ENCODE measurements around the gene SPRED3.
"Not testable (repeated sequence)": the region's sequence is repeated elsewhere in the genome, so short reads cannot be mapped to it uniquely, and the experiment has no call there.

SPRED3 gene

GRCh38 chr19:38392707-38393308, 4.3 kb downstream of the SPRED3 start:
- DNase-seq, result no peak

GRCh38 chr19:38394488-38394887, 6.0 kb downstream of the SPRED3 start:
- no peak for DNase-seq

GRCh38 chr19:38395381-38396114, 7.1 kb downstream of the SPRED3 start:
- no peak for DNase-seq

GRCh38 chr19:38399081-38399480, 10.6 kb downstream of the SPRED3 start:
- no peak for DNase-seq

- DNase-seq, result no peak
Measured at GRCh38 chr19:38399537-38399936, 11.0 kb downstream of the SPRED3 start.

- no peak for DNase-seq
Measured at GRCh38 chr19:38400361-38400760, 11.9 kb downstream of the SPRED3 start.

DNA sequence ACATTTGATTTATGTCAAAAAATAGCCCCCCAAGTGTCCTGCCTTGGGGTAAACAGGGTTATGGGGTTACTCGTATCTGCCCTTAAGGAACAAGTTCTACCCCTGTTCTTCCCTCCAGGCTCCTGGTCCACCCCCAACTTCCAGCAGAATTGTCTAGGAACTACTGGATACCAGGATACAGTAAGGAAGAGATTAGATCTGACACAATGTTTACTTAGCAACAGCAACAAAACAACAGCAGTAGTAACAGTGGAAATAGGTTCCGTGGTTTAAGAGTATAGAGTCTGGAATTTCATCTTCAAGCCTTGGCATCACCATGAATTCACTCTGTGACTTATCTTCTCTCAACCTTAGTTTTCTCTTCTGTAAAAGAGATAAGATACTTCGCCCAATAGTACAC, 12.7 kb downstream of the SPRED3 start:
- no peak for DNase-seq

DNA sequence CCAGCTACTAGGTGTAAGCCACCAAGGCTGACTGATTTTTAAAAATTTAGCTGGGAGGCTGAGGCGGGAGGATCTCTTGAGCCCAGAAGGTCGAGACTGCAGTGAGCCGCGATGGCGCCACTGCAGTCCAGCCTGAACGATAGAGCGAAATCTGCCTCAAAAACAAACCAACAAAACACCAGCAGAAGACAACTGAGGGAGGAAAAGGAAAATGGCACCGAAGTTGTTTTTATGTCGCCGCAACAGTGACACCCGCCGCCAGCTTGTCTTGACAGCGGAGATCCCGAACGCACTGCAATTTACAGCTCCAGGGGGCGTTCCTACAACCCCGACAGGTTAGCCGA, 14.1 kb downstream of the SPRED3 start:
- DNase-seq, result no peak

DNA sequence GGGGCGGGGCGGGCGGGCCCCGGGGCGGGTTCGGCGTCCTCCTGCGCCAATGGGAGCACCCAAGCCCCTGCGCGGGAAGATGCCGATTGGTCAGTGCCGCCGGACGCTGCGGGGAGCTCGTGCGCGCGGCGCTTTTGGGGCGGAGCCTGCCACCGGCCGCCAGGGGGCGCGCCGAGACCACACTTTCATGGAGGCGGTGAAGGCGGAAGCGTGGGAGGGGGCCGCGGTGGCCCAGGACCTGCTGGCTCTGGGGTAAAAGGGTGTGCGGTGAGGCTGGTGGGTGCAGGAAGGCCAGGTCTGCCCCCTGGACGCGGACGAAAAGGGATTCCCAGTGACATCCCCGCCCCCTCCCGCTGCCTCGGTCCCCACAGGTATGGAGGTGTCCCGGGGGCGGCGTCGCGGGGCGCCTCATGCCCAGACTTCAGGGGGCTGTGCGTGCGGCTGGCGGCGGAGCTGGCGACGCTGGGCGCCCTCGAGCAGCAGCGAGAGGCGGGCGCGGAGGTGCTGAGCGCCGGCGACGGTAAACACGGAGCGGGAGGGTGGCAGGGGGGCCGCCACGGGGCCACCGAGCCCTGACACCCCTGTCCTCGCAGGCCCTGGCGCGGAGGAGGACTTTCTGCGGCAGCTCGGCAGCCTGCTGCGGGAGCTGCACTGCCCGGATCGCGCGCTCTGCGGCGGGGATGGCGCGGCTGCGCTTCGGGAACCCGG, 14.6 kb downstream of the SPRED3 start, which contains the start of gene FAM98C:
Gene FAM98C, plus strand, starts transcription at position 127 of the 708 bp plus-strand sequence. Its CDS starts 61 bp downstream, at position 188.
- peak; percentile 96 for DNase-seq

DNA sequence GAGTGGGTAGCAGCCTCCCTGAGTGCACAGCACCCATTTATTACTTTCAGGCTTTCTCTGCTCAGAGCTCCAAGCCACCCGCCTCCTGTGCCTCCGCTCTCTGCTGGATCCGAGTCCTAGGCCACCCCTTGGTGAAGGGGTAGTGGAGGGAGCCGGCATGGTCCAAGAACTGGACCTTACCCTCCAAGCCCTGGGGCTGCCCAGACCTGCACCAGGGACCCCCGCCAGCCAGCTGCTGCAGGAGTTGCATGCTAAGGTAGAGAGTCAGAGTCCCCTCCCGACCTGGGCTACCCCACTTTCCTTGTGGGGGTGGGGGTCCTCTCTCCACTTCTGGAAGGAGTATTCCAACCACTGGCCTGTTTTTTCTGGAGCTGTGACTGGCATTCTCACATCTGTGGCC, 16.4 kb downstream of the SPRED3 start:
- DNase-seq, result no peak

- no peak for DNase-seq
Measured at GRCh38 chr19:38405276-38405675, 16.8 kb downstream of the SPRED3 start.

GRCh38 chr19:38409631-38410133, 21.2 kb downstream of the SPRED3 start:
- no peak for DNase-seq

- not testable (repeated sequence) for DNase-seq
Measured at GRCh38 chr19:38410407-38410806, 21.9 kb downstream of the SPRED3 start.

- no peak for DNase-seq
Measured at GRCh38 chr19:38411041-38411712, 22.7 kb downstream of the SPRED3 start.

DNA sequence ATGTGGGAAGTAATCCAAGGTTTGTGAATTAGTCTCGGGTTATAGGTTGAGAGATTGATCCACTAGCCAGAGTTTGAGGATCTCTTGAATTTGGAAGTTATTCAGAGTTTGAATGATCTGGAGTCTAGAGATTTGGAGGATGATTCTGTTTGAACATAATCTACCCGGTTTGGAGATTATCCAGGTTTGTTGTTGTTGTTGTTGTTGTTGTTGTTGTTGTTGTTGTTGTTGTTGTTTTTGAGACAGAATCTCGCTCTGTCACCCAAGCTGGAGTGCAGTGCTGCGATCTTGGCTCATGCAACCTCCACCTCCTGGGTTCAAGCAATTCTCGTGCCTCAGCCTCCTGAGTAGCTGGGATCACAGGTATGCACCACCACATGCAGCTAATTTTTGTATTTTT, 23.4 kb downstream of the SPRED3 start:
- DNase-seq, result not testable (repeated sequence)

DNA sequence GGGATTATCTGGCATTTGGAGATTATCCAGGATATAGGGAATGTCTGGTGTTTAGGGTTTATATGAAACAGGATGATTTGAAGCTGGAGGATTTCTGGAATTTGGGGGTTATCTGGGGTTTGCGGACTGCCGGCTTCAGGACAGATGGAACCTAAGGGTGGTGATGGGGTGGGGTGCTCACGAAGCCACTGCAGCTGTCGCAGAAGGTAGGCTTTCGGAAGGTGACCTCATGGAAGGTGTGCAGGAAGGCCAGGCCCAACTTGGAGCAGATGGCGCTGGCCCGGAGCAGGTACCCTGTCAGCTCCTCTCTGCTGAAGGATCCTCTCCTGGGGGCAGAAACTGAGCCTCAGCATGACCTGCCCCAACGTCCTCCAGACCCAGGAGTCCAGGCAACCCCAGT, 24.0 kb downstream of the SPRED3 start:
- DNase-seq, result no peak

DNA sequence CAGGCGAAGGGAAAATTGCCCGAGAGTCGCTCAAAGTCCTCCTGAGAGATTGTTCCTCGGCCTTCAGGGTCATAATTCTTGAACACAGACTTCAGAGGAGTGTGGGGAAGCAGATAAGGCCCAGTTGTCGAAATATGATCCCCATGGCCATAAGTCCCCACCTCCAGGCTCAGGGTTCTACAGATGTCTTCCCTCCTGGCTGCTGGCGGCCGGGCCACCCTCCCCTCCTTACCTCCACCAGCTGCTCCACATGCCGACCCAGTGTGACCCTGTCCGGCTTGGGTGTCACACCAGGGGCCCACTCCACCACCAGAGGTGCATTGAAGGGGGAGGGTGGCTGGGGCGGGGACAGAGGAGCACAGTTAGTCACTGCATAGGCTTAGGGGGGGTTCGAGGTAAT, 24.5 kb downstream of the SPRED3 start:
- DNase-seq, result no peak

- DNase-seq, result no peak
Measured at GRCh38 chr19:38413416-38413815, 24.9 kb downstream of the SPRED3 start.

GRCh38 chr19:38417146-38417543, 28.6 kb downstream of the SPRED3 start:
- no peak for DNase-seq

DNA sequence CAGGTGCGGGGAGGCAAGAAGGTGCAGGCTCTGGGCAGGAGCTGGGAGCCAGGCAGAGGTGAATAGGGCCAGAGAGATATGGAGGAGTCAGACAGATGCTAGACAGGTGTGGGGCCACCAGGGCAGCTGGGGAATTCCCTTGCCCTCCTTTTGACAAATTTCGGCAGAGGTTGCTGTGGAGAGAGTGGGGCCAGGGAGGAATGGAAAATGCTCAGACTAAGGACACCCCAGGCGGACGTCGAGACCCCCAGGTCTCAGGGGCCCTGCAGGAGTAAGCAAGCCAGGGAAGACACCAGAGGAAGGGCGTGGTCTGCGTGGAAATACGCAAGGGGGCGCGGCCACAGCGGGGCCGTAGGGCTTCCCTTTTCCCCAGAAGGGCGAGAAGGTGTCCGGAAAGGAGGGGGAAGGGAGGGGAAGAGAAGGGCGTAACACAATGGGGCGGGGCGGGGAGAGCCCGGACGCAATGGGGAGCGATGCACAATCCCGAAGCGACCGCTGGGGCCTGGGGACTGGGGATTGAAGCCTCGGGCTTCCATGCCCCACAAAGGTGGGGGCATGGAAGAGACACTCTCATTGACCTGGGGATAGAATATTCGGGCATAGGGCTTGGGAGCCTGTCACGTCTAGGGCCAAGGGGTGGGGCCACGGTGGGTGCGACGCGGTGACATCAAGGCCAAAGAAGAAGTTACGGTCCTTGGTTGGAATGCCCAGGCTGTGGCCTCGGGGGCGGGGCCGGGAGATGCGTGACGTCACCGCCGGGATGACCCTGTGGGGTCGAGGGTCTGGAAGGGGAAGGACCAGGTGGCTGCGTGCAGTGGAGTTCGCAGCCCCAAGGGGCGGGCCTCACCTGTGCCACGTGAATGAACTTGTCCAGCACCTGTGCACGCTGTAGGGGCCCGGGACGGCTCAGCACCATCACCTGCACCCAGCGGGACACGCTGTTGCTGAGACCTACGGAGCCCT, 29.3 kb downstream of the SPRED3 start:
- DNase-seq, result no peak

GRCh38 chr19:38420935-38421334, 32.4 kb downstream of the SPRED3 start:
- no peak for DNase-seq

GRCh38 chr19:38421856-38422255, 33.4 kb downstream of the SPRED3 start:
- no peak for DNase-seq

Measured in NCI-H2107 (cell line).